Esophagus squamous epithelium (tissue), 4 donors: ENCODE measurements around the gene GNPTAB.

Experiments
- POLR2A ChIP-seq, 4 donors: fragments of 450-650 bp; IDR thresholded peaks; one replicate each; pipeline ENCODE4 v1.6.1; 2017; ENCODE audit warnings: antibody characterized with exemption in 4 of 4, mild to moderate bottlenecking in 4 of 4, moderate library complexity in 3 of 4
- TF ChIP-seq, protein P1 (sequence below), 6 experiments: fragments of 450-650 bp in 4 of 6; fragments of 200-600 bp in 2 of 6; sonication (generic) in 2 of 6; IDR thresholded peaks; one replicate each; pipeline ENCODE4 v1.5.1; 2016 to 2019; ENCODE audit warnings: antibody characterized with exemption in 6 of 6, mild to moderate bottlenecking in 4 of 6, moderate library complexity in 4 of 6

DNA sequence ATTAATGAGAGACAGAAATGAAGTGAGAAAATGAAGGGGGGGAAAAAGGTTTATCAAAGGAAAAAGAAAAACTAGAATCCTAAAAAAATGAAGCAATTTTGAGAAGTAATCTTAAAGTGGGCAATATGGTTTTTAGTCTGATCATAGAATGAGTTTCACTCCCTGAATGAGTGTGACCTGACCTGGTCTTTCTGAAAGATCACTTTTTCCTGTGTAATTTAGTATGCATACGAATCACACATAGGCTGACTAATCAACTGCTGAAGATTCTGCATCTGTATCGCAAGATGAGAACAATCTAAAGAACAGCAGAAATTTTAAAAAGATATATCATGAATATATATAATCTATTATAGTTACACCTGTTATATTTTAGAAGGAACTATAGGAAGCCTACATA is 11.3 kb downstream of the GNPTAB start:
- no peak for TF ChIP-seq POLR2A (IDR thresholded peaks at IDR 0.05)
- TF ChIP-seq, protein P1, sequence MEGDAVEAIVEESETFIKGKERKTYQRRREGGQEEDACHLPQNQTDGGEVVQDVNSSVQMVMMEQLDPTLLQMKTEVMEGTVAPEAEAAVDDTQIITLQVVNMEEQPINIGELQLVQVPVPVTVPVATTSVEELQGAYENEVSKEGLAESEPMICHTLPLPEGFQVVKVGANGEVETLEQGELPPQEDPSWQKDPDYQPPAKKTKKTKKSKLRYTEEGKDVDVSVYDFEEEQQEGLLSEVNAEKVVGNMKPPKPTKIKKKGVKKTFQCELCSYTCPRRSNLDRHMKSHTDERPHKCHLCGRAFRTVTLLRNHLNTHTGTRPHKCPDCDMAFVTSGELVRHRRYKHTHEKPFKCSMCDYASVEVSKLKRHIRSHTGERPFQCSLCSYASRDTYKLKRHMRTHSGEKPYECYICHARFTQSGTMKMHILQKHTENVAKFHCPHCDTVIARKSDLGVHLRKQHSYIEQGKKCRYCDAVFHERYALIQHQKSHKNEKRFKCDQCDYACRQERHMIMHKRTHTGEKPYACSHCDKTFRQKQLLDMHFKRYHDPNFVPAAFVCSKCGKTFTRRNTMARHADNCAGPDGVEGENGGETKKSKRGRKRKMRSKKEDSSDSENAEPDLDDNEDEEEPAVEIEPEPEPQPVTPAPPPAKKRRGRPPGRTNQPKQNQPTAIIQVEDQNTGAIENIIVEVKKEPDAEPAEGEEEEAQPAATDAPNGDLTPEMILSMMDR (IDR thresholded peaks at IDR 0.05): no peak
